Upper lobe of left lung (tissue), 4 donors: Measurements from ENCODE around the gene SULF2.

Experiments used
- CTCF ChIP-seq, 6 experiments: fragments of 450-650 bp in 4 of 6; fragments of 200-600 bp in 2 of 6; sonication (generic) in 2 of 6; IDR thresholded peaks; one replicate each; pipeline ENCODE4 v1.5.1; 2016 to 2019; ENCODE audit warnings: antibody characterized with exemption in 6 of 6
- EP300 ChIP-seq, 4 donors: sonication (generic); formaldehyde crosslinking; IDR thresholded peaks; one replicate each; pipeline ENCODE4 v1.5.1; 2017; ENCODE audit warnings: antibody characterized with exemption in 4 of 4, control low read depth in 2 of 4
- POLR2A ChIP-seq, 4 donors: fragments of 450-650 bp; IDR thresholded peaks; one replicate each; pipeline ENCODE4 v1.5.1; 2016 to 2017; ENCODE audit warnings: antibody characterized with exemption in 4 of 4, mild to moderate bottlenecking in 2 of 4
- POLR2AphosphoS5 ChIP-seq, 2 donors: sonication (generic); formaldehyde crosslinking; IDR thresholded peaks; one replicate each; pipeline ENCODE4 v1.5.1; 2017; ENCODE audit warnings: antibody characterized with exemption in 2 of 2

DNA sequence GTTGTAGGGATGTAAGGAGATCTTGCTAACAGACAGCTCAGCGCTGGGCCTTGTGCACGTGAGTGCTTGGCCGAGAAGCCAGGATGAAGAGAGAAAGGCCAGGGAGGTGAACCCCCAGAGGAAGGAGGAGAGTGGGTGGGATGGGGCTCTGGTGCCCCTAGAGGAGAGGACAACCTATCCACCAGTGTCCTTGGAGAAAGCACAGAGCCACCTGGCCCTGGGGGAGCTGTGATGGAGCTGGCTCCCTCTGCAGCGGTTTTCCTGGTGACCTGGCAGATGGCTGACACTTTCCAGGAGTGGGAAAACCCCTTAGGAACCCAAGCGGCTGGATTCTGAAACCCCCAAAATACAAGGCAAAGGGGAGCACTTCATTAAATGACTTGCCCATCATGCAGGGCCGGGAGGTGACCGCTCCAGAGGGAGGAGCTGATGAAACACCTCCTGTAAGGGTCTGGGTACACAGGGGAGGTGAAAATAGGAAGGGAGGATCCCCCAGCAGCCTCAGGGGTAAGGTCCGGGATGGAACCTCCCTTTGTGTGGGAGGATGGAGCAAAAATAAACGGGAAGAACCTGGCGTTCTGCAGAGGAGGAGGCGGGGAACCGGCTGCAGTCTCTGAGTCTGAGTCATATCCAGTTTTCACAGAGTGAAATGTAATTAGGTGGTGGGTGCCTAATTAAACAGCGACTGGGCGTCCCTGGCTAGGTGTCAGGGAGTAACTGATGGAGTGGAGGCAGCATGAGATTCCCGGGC is 80.4 kb downstream of the SULF2 start:
- no peak for TF ChIP-seq CTCF (IDR thresholded peaks at IDR 0.05)
- no peak for TF ChIP-seq POLR2A (IDR thresholded peaks at IDR 0.05)
- no peak for TF ChIP-seq EP300 (IDR thresholded peaks at IDR 0.05)
- no peak for TF ChIP-seq POLR2AphosphoS5 (IDR thresholded peaks at IDR 0.05)
